ENCODE results near the gene TMEM151B. TPM values are rescaled to one million over a fixed set of nuclear protein-coding genes. Genes with fewer than 3 reads are reported as not detected.
A peak's percentile ranks its signal among the peaks of the same experiment; 100 is the strongest.

Gene TMEM151B
- polyA plus RNA-seq, 1 of the 3 experiments (the other 2 are of a cell fraction): 0.05 TPM

DNA sequence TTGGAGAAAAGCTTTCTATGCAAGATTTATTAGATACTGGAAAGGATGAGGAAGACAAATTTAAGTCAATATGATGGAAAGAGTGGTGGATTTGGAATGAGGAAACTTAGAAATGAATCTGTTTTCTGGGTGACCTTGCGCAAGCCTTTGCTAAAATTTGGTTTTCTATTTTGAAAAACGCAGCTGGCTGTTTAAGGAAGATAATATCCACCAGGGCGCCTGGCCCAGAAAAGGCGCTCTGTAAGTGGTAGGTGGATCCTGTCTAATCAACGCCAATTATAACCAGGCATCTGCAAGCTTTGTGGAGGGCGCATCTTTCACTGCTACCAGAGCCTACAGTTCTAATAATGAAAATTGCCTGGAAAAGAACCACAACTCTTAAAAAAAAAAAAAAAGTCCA, 71.8 kb downstream of the TMEM151B start:
- WGBS (ENCODE audit: low lambda C conversion rate): 16% methylated on average over 6 of the region's 6 CpGs
- DNase-seq: peak; percentile 71
- H3K27me3 ChIP-seq (ENCODE audit: insufficient read depth): peaks cover 30% of the 10 kb centered on the region
- ChIA-PET CTCF (interaction anchor here (1.2 to 3.4 kb wide), 14 partner anchors 9 to 169 kb away, joined by 3 to 30 read pairs (median 6); partner anchors contain the start of genes AARS2, SLC35B2 and TMEM151B), POLR2A (interaction anchor here (0.6 to 2.4 kb wide), 8 partner anchors 10 to 113 kb away, joined by 3 to 10 read pairs (median 5); partner anchors contain the start of genes CDC5L, HSP90AB1, SLC35B2 and TMEM151B)
- H3K9me3 ChIP-seq: no peaks in the 10 kb centered on the region
- H3K36me3 ChIP-seq (replicated peaks in 1 of 2; ENCODE audit: control insufficient read depth in 1 of 2, insufficient read depth in 2 of 2, low read length in 1 of 2): no peaks in the 10 kb centered on the region
- peak overlapping the region; percentile 26 to 29; a peak in 2 of 4 replicates for H3K4me3 ChIP-seq (ENCODE audit: low read depth in 2 of 2, low read length in 1 of 2)
- peaks cover 0 to 24% of the 10 kb centered on the region in 2 experiments; a peak in 2 of 4 replicates for H3K4me1 ChIP-seq (ENCODE audit: control insufficient read depth in 1 of 2, insufficient read depth in 2 of 2, low read depth in 1 of 2, low read length in 1 of 2)
- H2AFZ ChIP-seq (ENCODE audit: low read depth): peak overlapping the region; percentile 11; the same call in 1 of the 2 replicates
- TF ChIP-seq TEAD4 (IDR thresholded peaks at IDR 0.05; ENCODE audit: borderline replicate concordance, insufficient read depth) (no peak), USF1 (IDR thresholded peaks at IDR 0.05; ENCODE audit: borderline replicate concordance, low read depth) (no peak), TCF12 (IDR thresholded peaks at IDR 0.05) (no peak), GATA2 (CRISPR knock-in tag; IDR thresholded peaks at IDR 0.05) (peak; percentile 76), POLR2AphosphoS5 (IDR thresholded peaks at IDR 0.05; ENCODE audit: low read depth, low read length) (no peak), CHD2 (IDR thresholded peaks at IDR 0.05; ENCODE audit: low read length, partially characterized antibody) (peak; percentile 77), PBX3 (IDR thresholded peaks at IDR 0.05) (no peak), YY1 (IDR thresholded peaks at IDR 0.05; ENCODE audit: low read depth) (no peak), RCOR1 (IDR thresholded peaks at IDR 0.05; ENCODE audit: low read length) (peak; percentile 62; the same call in 1 of the 2 replicates), EP300 (IDR thresholded peaks at IDR 0.05; ENCODE audit: borderline replicate concordance in 1 of 2, low read depth in 1 of 2, low read length in 1 of 2) (peak in 1 of 2 experiments; percentile 79; a peak in 2 of 4 replicates), REST (IDR thresholded peaks at IDR 0.05; ENCODE audit: low read depth, low read length) (no peak), EZH2phosphoT487 (IDR thresholded peaks at IDR 0.05; ENCODE audit: borderline replicate concordance, low read depth) (no peak), FOSL2 (IDR thresholded peaks at IDR 0.05; ENCODE audit: borderline replicate concordance, low read depth) (no peak), RXRA (IDR thresholded peaks at IDR 0.05; ENCODE audit: borderline replicate concordance, low read depth) (no peak), GABPA (IDR thresholded peaks at IDR 0.05; ENCODE audit: low read depth) (no peak), USF2 (IDR thresholded peaks at IDR 0.05; ENCODE audit: borderline replicate concordance, low read depth, low read length) (no peak)
- TF ChIP-seq, protein P1, sequence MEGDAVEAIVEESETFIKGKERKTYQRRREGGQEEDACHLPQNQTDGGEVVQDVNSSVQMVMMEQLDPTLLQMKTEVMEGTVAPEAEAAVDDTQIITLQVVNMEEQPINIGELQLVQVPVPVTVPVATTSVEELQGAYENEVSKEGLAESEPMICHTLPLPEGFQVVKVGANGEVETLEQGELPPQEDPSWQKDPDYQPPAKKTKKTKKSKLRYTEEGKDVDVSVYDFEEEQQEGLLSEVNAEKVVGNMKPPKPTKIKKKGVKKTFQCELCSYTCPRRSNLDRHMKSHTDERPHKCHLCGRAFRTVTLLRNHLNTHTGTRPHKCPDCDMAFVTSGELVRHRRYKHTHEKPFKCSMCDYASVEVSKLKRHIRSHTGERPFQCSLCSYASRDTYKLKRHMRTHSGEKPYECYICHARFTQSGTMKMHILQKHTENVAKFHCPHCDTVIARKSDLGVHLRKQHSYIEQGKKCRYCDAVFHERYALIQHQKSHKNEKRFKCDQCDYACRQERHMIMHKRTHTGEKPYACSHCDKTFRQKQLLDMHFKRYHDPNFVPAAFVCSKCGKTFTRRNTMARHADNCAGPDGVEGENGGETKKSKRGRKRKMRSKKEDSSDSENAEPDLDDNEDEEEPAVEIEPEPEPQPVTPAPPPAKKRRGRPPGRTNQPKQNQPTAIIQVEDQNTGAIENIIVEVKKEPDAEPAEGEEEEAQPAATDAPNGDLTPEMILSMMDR (IDR thresholded peaks at IDR 0.05): no peak
- TF ChIP-seq, protein P2, sequence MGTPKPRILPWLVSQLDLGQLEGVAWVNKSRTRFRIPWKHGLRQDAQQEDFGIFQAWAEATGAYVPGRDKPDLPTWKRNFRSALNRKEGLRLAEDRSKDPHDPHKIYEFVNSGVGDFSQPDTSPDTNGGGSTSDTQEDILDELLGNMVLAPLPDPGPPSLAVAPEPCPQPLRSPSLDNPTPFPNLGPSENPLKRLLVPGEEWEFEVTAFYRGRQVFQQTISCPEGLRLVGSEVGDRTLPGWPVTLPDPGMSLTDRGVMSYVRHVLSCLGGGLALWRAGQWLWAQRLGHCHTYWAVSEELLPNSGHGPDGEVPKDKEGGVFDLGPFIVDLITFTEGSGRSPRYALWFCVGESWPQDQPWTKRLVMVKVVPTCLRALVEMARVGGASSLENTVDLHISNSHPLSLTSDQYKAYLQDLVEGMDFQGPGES (IDR thresholded peaks at IDR 0.05; ENCODE audit: low read depth, low read length): no peak
- 0 out of 2 replicates have a peak overlapping the region, but pooled peaks have one; percentile 37 for H3K4me2 ChIP-seq
- no peaks in the 10 kb centered on the region for H3K79me2 ChIP-seq (ENCODE audit: insufficient read depth)
- H3K27ac ChIP-seq (ENCODE audit: low read depth in 2 of 2, low read length in 1 of 2): peak overlapping the region in 1 of 2 experiments; percentile 92; a peak in 2 of 4 replicates
- H4K20me1 ChIP-seq (ENCODE audit: insufficient read depth): no peaks in the 10 kb centered on the region
- no peak overlapping the region for H3K9ac ChIP-seq
- H3K9me2 ChIP-seq: no peaks in the 10 kb centered on the region
- H3F3A ChIP-seq (replicated peaks; ENCODE audit: insufficient read depth): no peaks in the 10 kb centered on the region
